Thoracic aorta (tissue), 2 donors: Measurements from ENCODE around the gene SAGE1. TPM values are rescaled to one million over a fixed set of nuclear protein-coding genes. Genes with fewer than 3 reads are reported as not detected.
A peak's percentile ranks its signal among the peaks of the same experiment; 100 is the strongest.

Experiments used
- ATAC-seq: fragments of 150-250 bp; one replicate; pipeline ENCODE4 v1.8.0; 2017; ENCODE audit warnings: low read depth; ENCODE audit not compliant: insufficient number of reproducible peaks, low FRiP score
- DNase-seq: peaks from one replicate; pipeline ENCODE4 v3.0.0-alpha.2; 2020; ENCODE audit warnings: low spot score
- H3K27ac ChIP-seq, 2 donors: fragments of 200-600 bp; sonication (generic); 1 replicate in 1 of 2; 2 replicates in 1 of 2; pipeline ENCODE4 v1.5.1; 2016; ENCODE audit warnings: mild to moderate bottlenecking in 2 of 2, moderate library complexity in 2 of 2
- H3K27me3 ChIP-seq: fragments of 200-600 bp; sonication (generic); replicated peaks from 2 replicates; pipeline ENCODE4 v1.6.0; 2016; ENCODE audit warnings: mild to moderate bottlenecking; ENCODE audit not compliant: insufficient read depth
- H3K36me3 ChIP-seq: fragments of 200-600 bp; sonication (generic); one replicate; pipeline ENCODE4 v1.5.1; 2016
- H3K4me1 ChIP-seq, 2 donors: fragments of 200-600 bp; sonication (generic); 1 replicate in 1 of 2; 2 replicates in 1 of 2; pipeline versions ENCODE4 v1.5.1 to v1.6.0; 2016; ENCODE audit warnings: low read depth in 2 of 2, mild to moderate bottlenecking in 1 of 2; ENCODE audit not compliant: control insufficient read depth in 1 of 2
- H3K4me3 ChIP-seq: fragments of 200-600 bp; sonication (generic); 2 replicates; pipeline ENCODE4 v1.5.1; 2016; ENCODE audit warnings: mild to moderate bottlenecking
- H3K9me3 ChIP-seq: fragments of 200-600 bp; sonication (generic); 2 replicates; pipeline ENCODE4 v1.5.1; 2016
- CTCF ChIP-seq: fragments of 200-600 bp; sonication (generic); IDR thresholded peaks from one replicate; pipeline ENCODE4 v1.5.1; 2019; ENCODE audit warnings: antibody characterized with exemption
- total RNA-seq, 2 donors: library from RNA; depleted of rRNA; stranded (reverse); fragments of >200 nt; gene quantifications; one replicate each; pipeline versions ENCODE4 v1.1.0 to v1.2.3, GENCODE V29; 2016

SAGE1 gene
- total RNA-seq, 2 donors from 2014 or later, result not detected

- no peak for ATAC-seq
- Histone ChIP-seq H3K27ac (no peak overlapping the region), H3K27me3 (no peaks in the 10 kb centered on the region), H3K36me3 (no peaks in the 10 kb centered on the region), H3K4me1 (no peaks in the 10 kb centered on the region), H3K4me3 (no peak overlapping the region), H3K9me3 (no peaks in the 10 kb centered on the region)
- peak; percentile 21 for TF ChIP-seq CTCF
- DNase-seq, result no peak
Measured at GRCh38 chrX:135931644-135932487, 38.4 kb downstream of the SAGE1 start.

- no peak for ATAC-seq
Measured at GRCh38 chrX:135944486-135944885, 51.0 kb downstream of the SAGE1 start.

GRCh38 chrX:135951291-135951690 lies 57.8 kb downstream of the SAGE1 start:
- no peaks in the 10 kb centered on the region for H3K36me3 ChIP-seq
- ATAC-seq, result no peak
- no peak for TF ChIP-seq CTCF
- no peaks in the 10 kb centered on the region for H3K27me3 ChIP-seq
- H3K9me3 ChIP-seq, result no peaks in the 10 kb centered on the region
- no peak for DNase-seq
- no peaks in the 10 kb centered on the region for H3K4me1 ChIP-seq
- no peak overlapping the region for H3K4me3 ChIP-seq
- H3K27ac ChIP-seq, result no peak overlapping the region

More at GRCh38 chrX:135944486-135944885, 51.0 kb downstream of the SAGE1 start:
- H3K27me3 ChIP-seq, result no peaks in the 10 kb centered on the region
- no peak for DNase-seq
- no peaks in the 10 kb centered on the region for H3K4me1 ChIP-seq
- no peaks in the 10 kb centered on the region for H3K36me3 ChIP-seq
- H3K9me3 ChIP-seq, result no peaks in the 10 kb centered on the region
- no peak overlapping the region for H3K4me3 ChIP-seq
- no peak for TF ChIP-seq CTCF
- H3K27ac ChIP-seq, result no peak overlapping the region

Other genes starting within 250 kb of the SAGE1 start
- not detected for gene CT45A1, start 180.1 kb upstream of the SAGE1 start, total RNA-seq
- gene CT45A3, start 125.5 kb upstream of the SAGE1 start, total RNA-seq, result not detected
- gene CT45A5, start 108.2 kb upstream of the SAGE1 start, total RNA-seq, result not detected
- not detected for gene CT45A6, start 90.9 kb upstream of the SAGE1 start, total RNA-seq
- gene CT45A2, start 73.7 kb upstream of the SAGE1 start, total RNA-seq, result not detected
- not detected for gene CT45A7, start 56.4 kb upstream of the SAGE1 start, total RNA-seq
- not detected for gene CT45A8, start 39.2 kb upstream of the SAGE1 start, total RNA-seq
- not detected for gene CT45A9, start 21.9 kb upstream of the SAGE1 start, total RNA-seq
- gene CT45A10, start 272 bp upstream of the SAGE1 start, total RNA-seq, result not detected
- gene MMGT1, start 80.3 kb downstream of the SAGE1 start, total RNA-seq, result 10 to 100 TPM; 26.3 to 30.3 TPM
- gene SLC9A6, start 91.7 kb downstream of the SAGE1 start, total RNA-seq, result 10 to 100 TPM; 13.9 to 14.9 TPM